GM18868 (cell line): ENCODE measurements around the gene CFAP46.

Source experiments
- ATAC-seq: cut with Tn5 transposase; IDR thresholded peaks from one replicate; pipeline ENCODE4 v1.9.1; 2021; ENCODE audit warnings: mild to moderate bottlenecking, moderate library complexity; ENCODE audit not compliant: unreplicated experiment

CFAP46 gene

DNA sequence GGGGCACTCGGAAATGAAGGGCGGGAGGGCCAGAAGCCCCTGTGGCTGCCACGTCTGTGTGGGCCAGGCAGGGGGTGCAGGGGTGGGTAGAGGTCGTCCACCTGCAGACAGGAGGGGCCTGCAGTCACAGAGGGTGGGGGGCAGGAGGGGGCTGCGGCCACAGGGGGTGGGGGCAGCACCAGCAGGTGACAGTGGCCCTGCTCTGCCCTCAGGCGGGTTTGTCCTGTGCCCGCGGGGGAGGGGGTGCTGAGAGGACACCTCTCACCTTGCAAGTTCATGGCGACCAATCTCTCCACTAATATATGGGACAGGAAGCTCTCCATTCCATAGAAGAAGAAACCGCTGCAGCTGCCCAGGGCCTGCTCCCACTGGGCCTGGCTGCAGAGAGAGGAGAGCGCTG, 129.8 kb downstream of the CFAP46 start:
- ATAC-seq, result no peak

DNA sequence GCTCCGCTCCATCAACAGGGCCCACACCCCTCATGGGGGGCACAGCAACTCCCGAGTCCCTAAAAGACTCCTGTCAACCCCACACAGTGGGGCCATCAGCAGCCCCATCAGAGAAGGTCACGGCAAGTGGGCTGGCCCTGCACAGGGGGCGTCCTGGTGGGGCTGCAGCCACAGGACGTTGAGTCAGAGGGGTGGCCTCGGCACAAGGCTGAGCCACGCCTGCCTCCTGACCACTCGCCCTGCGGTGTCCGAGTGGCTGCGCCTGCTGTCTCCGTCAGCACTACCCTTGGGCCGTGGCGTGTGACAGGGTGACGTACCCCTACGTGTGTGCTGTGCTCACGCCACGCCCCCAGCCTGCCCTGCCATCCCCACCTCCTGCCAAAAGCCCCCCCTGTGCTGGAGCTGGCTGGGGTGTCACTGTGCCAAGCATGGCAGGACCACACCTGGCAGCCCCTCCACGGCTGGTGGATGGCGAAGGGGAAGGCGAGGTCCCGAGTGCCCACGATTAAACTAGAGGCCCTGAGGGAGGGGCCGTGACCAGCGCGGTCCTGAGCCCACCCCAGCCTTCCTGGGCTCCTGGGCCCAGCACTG, 130.4 kb downstream of the CFAP46 start:
- no peak for ATAC-seq

DNA sequence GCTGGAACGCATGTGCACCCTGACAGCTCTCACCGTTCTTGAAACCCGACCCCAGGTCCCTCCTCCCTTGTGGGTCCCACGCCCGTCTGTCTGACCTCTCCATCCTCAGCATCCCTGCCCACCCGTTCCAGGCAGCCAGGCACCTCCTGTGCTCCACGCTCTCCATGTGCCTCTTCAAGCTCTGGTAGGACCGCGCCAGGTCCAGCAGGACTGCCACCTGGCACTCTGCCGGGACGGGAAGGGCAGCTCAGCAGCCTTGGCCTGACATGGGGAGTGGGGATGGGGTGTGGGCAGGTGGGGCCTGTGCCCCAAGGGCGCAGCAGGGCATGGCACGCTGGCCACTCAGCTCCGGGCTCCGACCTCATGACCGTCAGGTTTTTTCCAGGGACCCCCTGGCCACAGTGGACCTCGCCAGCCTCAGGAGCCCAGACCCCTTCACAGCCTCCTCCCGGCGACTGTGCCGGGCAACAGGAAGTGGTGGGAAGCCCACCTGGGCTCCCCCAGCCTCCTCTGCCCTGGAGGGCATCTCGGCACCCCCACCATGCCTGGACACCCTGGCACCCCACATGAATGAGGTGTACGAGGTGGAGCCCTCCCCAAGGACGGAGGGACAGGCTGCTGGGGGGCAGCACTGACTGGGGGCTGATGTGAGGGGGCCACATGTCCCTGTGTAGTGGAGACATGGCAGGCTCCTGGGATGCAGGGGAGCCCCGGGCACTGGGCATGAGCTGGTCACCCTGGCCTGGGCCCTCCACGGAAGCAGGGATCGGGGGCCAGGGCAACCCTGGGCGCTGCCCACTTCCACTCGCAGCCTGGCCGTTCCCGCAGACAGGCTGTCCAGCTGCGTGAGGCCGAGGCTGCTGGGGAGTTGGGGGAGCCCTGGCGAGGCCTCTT, 131.3 kb downstream of the CFAP46 start:
- ATAC-seq, result no peak

DNA sequence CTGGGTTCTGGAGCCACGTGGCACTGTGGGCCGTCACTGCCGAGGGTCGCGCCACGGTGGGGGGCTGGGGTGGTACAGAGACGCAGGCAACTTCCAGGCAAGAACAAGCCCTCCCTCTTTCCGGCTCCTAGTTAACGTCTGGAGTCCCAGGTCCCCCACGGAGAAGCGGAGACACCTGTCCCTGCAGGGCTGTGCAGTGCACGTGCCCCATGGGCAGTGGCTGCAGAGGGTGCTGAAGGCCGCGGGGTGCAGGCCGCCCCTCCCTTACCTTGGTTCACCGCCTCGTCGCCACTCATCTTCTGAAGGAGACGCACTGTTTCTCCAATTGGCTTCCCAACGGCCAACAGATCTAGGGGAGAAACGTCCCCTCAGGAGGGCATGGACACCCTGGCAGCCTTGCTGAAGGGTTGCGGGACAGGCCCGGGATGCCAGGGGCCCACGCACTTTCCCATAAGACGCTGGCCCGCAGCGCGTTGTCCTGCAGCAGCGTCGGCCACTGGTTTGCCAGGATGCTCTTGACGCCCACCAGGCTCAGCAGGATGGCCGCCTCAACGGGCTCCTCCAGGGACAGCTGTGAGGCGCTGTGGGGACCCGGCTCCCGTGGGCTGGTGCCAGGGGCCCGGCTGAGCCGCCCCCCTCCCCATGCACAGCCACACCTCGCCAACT, 132.1 kb downstream of the CFAP46 start:
- ATAC-seq, result no peak

DNA sequence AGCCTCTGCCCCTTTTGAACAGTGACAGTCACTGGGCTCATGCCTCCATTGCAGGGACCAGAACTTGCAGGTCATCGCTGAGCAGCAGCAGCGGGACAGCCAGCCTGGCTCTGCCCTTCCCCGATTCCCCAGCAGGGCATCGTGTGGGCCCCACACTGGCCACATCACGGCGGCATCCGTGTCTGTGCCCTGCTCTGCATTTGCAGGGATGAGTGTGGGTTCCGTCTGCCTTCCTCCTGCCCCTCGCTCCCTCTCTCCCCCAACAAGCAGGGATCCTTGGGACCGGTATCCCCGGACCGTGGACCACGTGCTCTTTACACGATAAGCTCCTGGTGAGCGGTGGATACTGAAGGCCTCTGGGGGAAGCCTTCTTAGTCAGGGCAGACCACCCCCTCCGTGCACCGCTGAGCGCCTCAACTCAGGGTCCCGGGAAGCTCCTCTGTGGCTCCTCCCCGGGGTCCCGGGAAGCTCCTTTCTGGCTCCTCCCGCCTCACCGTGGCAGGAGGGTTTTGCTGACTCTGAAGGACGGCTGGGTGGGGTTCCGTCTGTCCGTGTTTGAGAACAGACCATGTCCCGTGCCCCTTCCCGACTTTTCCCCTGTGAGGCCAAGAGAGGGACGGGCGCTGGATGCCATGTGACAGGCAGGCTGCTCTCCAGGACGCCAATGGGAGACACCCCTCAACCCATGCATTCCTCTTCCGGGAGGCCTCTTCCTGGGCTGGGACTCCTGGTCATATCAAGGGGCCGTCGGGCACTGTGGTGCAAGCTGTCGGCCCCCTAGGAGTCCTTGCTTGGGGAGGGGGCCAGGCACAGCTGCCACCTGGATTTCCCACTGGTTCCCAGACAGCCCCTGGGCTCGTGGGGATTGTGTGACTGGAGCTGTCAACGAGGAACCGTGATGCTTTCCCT, 132.9 kb downstream of the CFAP46 start:
- ATAC-seq, result no peak

- ATAC-seq, result no peak
Measured at GRCh38 chr10:132808383-132809231, 133.8 kb downstream of the CFAP46 start.

- ATAC-seq, result no peak
Measured at GRCh38 chr10:132807621-132808049, 134.7 kb downstream of the CFAP46 start.

DNA sequence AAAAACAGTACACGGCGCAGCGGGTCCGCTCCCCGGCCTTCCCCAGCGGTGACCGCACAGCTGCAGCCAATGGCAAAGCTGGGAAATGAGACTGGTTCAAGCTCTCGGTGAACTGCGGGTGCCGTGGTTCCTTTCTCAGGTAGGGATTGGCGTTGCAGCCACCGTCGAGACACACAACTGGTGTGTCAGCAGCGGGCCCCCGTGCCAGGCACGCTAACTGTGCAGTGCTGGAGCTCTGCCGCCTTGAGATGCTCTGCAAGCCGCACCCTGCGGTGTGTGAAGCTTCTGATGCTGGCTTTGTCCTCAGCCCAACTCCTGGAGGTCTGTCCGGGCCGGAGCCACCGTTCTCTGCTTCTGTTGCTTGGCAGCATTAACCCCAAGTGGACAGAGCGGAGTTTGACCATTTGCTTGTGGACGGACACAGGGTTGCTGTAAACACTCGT, 135.8 kb downstream of the CFAP46 start:
- ATAC-seq, result no peak

- ATAC-seq, result no peak
Measured at GRCh38 chr10:132806110-132806509, 136.3 kb downstream of the CFAP46 start.

GRCh38 chr10:132805599-132805998, 136.8 kb downstream of the CFAP46 start:
- ATAC-seq, result no peak

GRCh38 chr10:132804785-132805426, 137.5 kb downstream of the CFAP46 start:
- no peak for ATAC-seq

GRCh38 chr10:132804287-132804686, 138.1 kb downstream of the CFAP46 start:
- ATAC-seq, result no peak

GRCh38 chr10:132803416-132804210, 138.8 kb downstream of the CFAP46 start:
- ATAC-seq, result no peak

- ATAC-seq, result no peak
Measured at GRCh38 chr10:132802694-132803320, 139.6 kb downstream of the CFAP46 start.

DNA sequence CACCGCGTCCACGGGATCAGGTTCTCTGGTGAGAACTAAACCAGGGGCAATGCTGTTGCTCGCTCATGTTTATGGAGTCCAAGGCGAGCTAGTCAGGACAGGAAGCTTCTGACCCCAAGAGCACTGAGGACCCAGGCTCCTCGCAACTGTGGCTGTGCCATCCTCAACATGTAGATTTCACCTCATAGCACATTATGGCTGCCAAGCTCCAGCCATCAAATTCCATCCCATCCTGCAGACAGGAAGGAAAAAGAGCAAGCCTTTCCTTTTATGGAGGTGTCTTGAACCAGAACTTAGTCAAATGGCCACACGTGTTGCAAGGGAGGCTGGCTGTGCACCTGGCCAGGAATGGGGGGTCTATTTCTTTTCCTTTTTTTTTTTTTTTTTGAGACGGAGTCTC, 140.3 kb downstream of the CFAP46 start:
- no peak for ATAC-seq

DNA sequence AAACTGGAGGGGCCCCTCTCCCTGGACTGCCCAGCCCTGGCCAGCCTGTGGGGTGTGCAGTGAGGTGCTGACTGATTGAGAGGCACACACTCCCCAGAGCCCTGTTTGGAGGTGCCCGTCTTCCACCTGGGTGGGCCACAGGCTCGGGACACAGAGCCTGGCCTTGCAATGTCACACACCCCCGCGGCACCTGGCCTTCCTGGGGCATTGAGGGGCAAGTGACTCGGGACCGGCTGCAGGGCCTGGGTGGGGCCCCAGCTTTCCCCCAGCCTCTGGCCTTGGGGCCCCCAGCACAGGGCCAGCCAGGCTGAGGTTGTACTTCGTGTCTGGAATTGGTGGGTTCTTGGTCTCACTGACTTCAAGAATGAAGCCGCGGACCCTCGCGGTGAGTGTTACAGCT, 142.5 kb downstream of the CFAP46 start:
- ATAC-seq, result no peak

- ATAC-seq, result no peak
Measured at GRCh38 chr10:132798876-132799275, 143.5 kb downstream of the CFAP46 start.

GRCh38 chr10:132798403-132798802, 144.0 kb downstream of the CFAP46 start:
- ATAC-seq, result no peak
